Ectodermal cell (in vitro differentiated cells): ENCODE data around the gene XAGE3. TPM values are rescaled to one million over a fixed set of nuclear protein-coding genes. Genes with fewer than 3 reads are reported as not detected.
"Not testable (repeated sequence)": the region's sequence is repeated elsewhere in the genome, so short reads cannot be mapped to it uniquely, and the experiment has no call there.

Experiments
- H3K27ac ChIP-seq: 2 replicates; pipeline ENCODE4 v1.7.0; 2013; ENCODE audit warnings: mild to moderate bottlenecking, low read depth, low read length; ENCODE audit not compliant: insufficient read depth, poor library complexity, severe bottlenecking
- H3K27me3 ChIP-seq: 2 replicates; pipeline ENCODE4 v1.7.0; 2013; ENCODE audit warnings: mild to moderate bottlenecking, low read length; ENCODE audit not compliant: insufficient read depth, control insufficient read depth, poor library complexity, severe bottlenecking
- H3K36me3 ChIP-seq: one replicate; pipeline ENCODE4 v1.7.0; 2013; ENCODE audit warnings: low read length; ENCODE audit not compliant: control insufficient read depth, insufficient read depth
- H3K4me1 ChIP-seq: one replicate; pipeline ENCODE4 v1.7.0; 2013; ENCODE audit warnings: low read length; ENCODE audit not compliant: control insufficient read depth, insufficient read depth
- H3K4me3 ChIP-seq: 2 replicates; pipeline ENCODE4 v1.7.0; 2013; ENCODE audit warnings: low read depth, low read length, control low read depth; ENCODE audit not compliant: insufficient read depth
- H3K9me3 ChIP-seq: 2 replicates; pipeline ENCODE4 v1.7.0; 2013; ENCODE audit warnings: mild to moderate bottlenecking, low read length, moderate library complexity; ENCODE audit not compliant: control insufficient read depth
- WGBS, 2 experiments: methylation state at CpG; one replicate each; pipeline ENCODE4 v1.1.7; 2013; ENCODE audit warnings: missing lambda C conversion rate in 2 of 2; 5-methylcytosine and 5-hydroxymethylcytosine counted together
- polyA plus RNA-seq, 4 experiments: library from polyadenylated mRNA; stranded (reverse); fragments of 50-300 nt; gene quantifications; one replicate each; pipeline ENCODE4 v1.2.3, GENCODE V29; 2013

Gene XAGE3
- polyA plus RNA-seq (2013, experiment 1 of 4): not detected
- not detected for polyA plus RNA-seq (2013, experiment 2 of 4)
- not detected for polyA plus RNA-seq (2013, experiment 3 of 4)
- not detected for polyA plus RNA-seq (2013, experiment 4 of 4)

GRCh38 chrX:52867610-52868348 lies at the start of gene XAGE3:
XAGE3 (minus strand) TSS chrX:52868083; CDS start chrX:52867133, 950 bp downstream.
- Histone ChIP-seq H3K4me3 (no peak within 1 kb of the TSS), H3K4me1 (no peaks in the 10 kb centered on the region), H3K27me3 (no peaks in the 10 kb centered on the region), H3K36me3 (no peaks in the 10 kb centered on the region), H3K9me3 (no peaks in the 10 kb centered on the region), H3K27ac (no peak within 1 kb of the TSS)
- 92 to 94% methylated on average over 35 of the region's 35 CpGs for WGBS, 2 experiments

- not testable (repeated sequence) for H3K4me3 ChIP-seq, H3K27me3 ChIP-seq, H3K9me3 ChIP-seq, H3K36me3 ChIP-seq, H3K4me1 ChIP-seq, H3K27ac ChIP-seq
- no CpG with 5 or more reads among the region's 3 CpGs for WGBS, 2 experiments
Observed at GRCh38 chrX:52914704-52915103, 46.8 kb upstream of the XAGE3 start.

- H3K4me1 ChIP-seq, H3K9me3 ChIP-seq, H3K27ac ChIP-seq, H3K4me3 ChIP-seq, H3K27me3 ChIP-seq, H3K36me3 ChIP-seq: not testable (repeated sequence)
- no CpG with 5 or more reads among the region's 9 CpGs for WGBS, 2 experiments
Observed at GRCh38 chrX:52913681-52914080, 45.8 kb upstream of the XAGE3 start.

- not testable (repeated sequence) for H3K9me3 ChIP-seq
- WGBS, 2 experiments: no CpG with 5 or more reads among the region's 12 CpGs
Observed at GRCh38 chrX:52909313-52909969, 41.6 kb upstream of the XAGE3 start.

GRCh38 chrX:52907900-52908299 lies 40.0 kb upstream of the XAGE3 start:
- not testable (repeated sequence) for H3K4me3 ChIP-seq, H3K27ac ChIP-seq, H3K27me3 ChIP-seq, H3K4me1 ChIP-seq, H3K9me3 ChIP-seq, H3K36me3 ChIP-seq
- no CpG with 5 or more reads among the region's 17 CpGs for WGBS, 2 experiments

More at GRCh38 chrX:52909313-52909969, 41.6 kb upstream of the XAGE3 start:
- H3K27me3 ChIP-seq, H3K27ac ChIP-seq, H3K4me3 ChIP-seq, H3K36me3 ChIP-seq, H3K4me1 ChIP-seq: not testable (repeated sequence)

- not testable (repeated sequence) for H3K4me1 ChIP-seq, H3K4me3 ChIP-seq, H3K36me3 ChIP-seq, H3K27me3 ChIP-seq, H3K27ac ChIP-seq, H3K9me3 ChIP-seq
- WGBS, 2 experiments: no CpG with 5 or more reads among the region's 17 CpGs
Observed at GRCh38 chrX:52907137-52907536, 39.3 kb upstream of the XAGE3 start.

- H3K9me3 ChIP-seq: not testable (repeated sequence)
Observed at GRCh38 chrX:52906072-52906471, 38.2 kb upstream of the XAGE3 start.

GRCh38 chrX:52905531-52905930 lies 37.6 kb upstream of the XAGE3 start:
- not testable (repeated sequence) for H3K9me3 ChIP-seq, H3K36me3 ChIP-seq, H3K4me1 ChIP-seq, H3K27me3 ChIP-seq, H3K4me3 ChIP-seq, H3K27ac ChIP-seq
- no CpG with 5 or more reads among the region's 10 CpGs for WGBS, 2 experiments

More at GRCh38 chrX:52906072-52906471, 38.2 kb upstream of the XAGE3 start:
- H3K36me3 ChIP-seq, H3K27me3 ChIP-seq, H3K4me3 ChIP-seq, H3K4me1 ChIP-seq, H3K27ac ChIP-seq: not testable (repeated sequence)
- WGBS, 2 experiments: no CpG with 5 or more reads among the region's 4 CpGs

GRCh38 chrX:52896855-52897709 lies 29.2 kb upstream of the XAGE3 start, which contains the start of gene FAM156B:
FAM156B (plus strand) TSS chrX:52897330; CDS start chrX:52907226, 9,896 bp downstream.
- H3K36me3 ChIP-seq, H3K27me3 ChIP-seq, H3K4me1 ChIP-seq, H3K27ac ChIP-seq, H3K9me3 ChIP-seq, H3K4me3 ChIP-seq: not testable (repeated sequence)
- no CpG with 5 or more reads among the region's 92 CpGs for whole genome bisulfite sequencing, 2 experiments

- H3K4me1 ChIP-seq, H3K27ac ChIP-seq, H3K36me3 ChIP-seq, H3K4me3 ChIP-seq, H3K27me3 ChIP-seq, H3K9me3 ChIP-seq: not testable (repeated sequence)
- no CpG with 5 or more reads among the region's 8 CpGs for WGBS, 2 experiments
Observed at GRCh38 chrX:52896438-52896837, 28.6 kb upstream of the XAGE3 start.
